ENCODE data around the gene SAMSN1.

DNA sequence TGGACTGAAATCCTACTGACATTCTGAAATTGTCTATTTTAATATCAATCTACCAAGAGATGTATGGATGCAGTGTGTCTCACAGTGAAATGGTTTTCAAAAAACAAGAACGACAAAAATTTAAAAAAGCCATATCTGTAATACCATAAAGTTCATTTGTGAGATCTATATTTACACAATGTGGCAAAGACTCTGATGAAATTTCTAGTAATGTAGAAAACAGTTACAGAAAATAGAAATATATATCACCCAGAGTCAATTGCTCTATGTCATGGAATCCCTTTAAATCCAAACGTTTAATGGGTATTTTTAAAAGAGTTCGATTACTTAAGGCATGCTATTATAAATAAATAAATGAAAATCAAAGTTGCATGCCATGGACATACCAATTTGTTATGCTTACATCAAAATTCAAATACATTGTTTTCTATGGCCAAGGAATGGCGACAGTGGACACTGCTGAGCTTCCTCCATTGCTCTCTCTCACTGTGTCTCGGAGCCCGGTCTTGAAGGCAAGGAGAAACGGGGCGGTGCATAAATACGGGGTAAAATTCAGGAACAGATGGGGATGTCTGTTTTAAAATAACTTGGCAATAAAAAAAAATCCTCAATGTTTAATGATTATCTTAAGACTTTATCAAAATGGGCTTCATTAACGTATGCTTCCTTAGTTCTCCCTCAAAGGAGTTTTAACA is 37.0 kb upstream of the SAMSN1 start:
- TF ChIP-seq CTCF (IDR thresholded peaks at IDR 0.05) (no peak), POLR2A (IDR thresholded peaks at IDR 0.05) (no peak), POLR2AphosphoS5 (IDR thresholded peaks at IDR 0.05; ENCODE audit: insufficient read depth in 1 of 2, low read depth in 1 of 2) (no peak)
